CD4-positive, alpha-beta T cell treated with Interferon alpha-2 for 1 hour (primary cell): Measurements from ENCODE around the gene STAG3.
"Not testable (repeated sequence)": the region's sequence is repeated elsewhere in the genome, so short reads cannot be mapped to it uniquely, and the experiment has no call there.

Source experiments
- DNase-seq, 2 donors: peaks; one replicate each; pipeline ENCODE4 v3.0.0-alpha.2; 2020 to 2022

The STAG3 gene

GRCh38 chr7:100176096-100177044, 1.3 kb upstream of the STAG3 start:
- DNase-seq, result no peak

GRCh38 chr7:100180084-100180483, 2.4 kb downstream of the STAG3 start:
- DNase-seq, result not testable (repeated sequence)

GRCh38 chr7:100182616-100183015, 4.9 kb downstream of the STAG3 start:
- DNase-seq, result peak in 1 of 2 donors; percentile 61

- DNase-seq, result not testable (repeated sequence)
These were observed 5.4 kb downstream of the STAG3 start for GRCh38 chr7:100183090-100183489.

- no peak for DNase-seq
These were observed 8.0 kb downstream of the STAG3 start for GRCh38 chr7:100185726-100186125.

GRCh38 chr7:100189061-100189460, 11.3 kb downstream of the STAG3 start:
- no peak for DNase-seq

GRCh38 chr7:100190048-100190711, 12.5 kb downstream of the STAG3 start:
- DNase-seq, result peak in 1 of 2 donors; percentile 77

GRCh38 chr7:100191775-100192174, 14.1 kb downstream of the STAG3 start:
- DNase-seq, result no peak

GRCh38 chr7:100192281-100192862, 14.7 kb downstream of the STAG3 start:
- peak in 1 of 2 donors; percentile 41 for DNase-seq

- no peak for DNase-seq
These were observed 15.3 kb downstream of the STAG3 start for GRCh38 chr7:100192969-100193368.

GRCh38 chr7:100195222-100195621, 17.5 kb downstream of the STAG3 start:
- no peak for DNase-seq

- DNase-seq, result not testable (repeated sequence)
These were observed 18.2 kb downstream of the STAG3 start for GRCh38 chr7:100195901-100196322.

- no peak for DNase-seq
These were observed 20.5 kb downstream of the STAG3 start for GRCh38 chr7:100198266-100198665.

GRCh38 chr7:100200693-100201092, 23.0 kb downstream of the STAG3 start:
- no peak for DNase-seq

- no peak for DNase-seq
These were observed 26.7 kb downstream of the STAG3 start for GRCh38 chr7:100204454-100204853.

- DNase-seq, result peak in 1 of 2 donors; percentile 65
These were observed 31.2 kb downstream of the STAG3 start for GRCh38 chr7:100208911-100209408.

GRCh38 chr7:100209493-100209892, 31.8 kb downstream of the STAG3 start:
- DNase-seq, result no peak

- DNase-seq, result no peak
These were observed 33.1 kb downstream of the STAG3 start for GRCh38 chr7:100210805-100211204.

GRCh38 chr7:100211342-100211780, 33.6 kb downstream of the STAG3 start:
- peak; percentile 69 to 75 for DNase-seq

GRCh38 chr7:100212631-100213286, 35.0 kb downstream of the STAG3 start:
- DNase-seq, result no peak

GRCh38 chr7:100213672-100214071, 36.0 kb downstream of the STAG3 start:
- no peak for DNase-seq

GRCh38 chr7:100214356-100214755, 36.6 kb downstream of the STAG3 start:
- peak in 1 of 2 donors; percentile 13 for DNase-seq

GRCh38 chr7:100215895-100216294, 38.2 kb downstream of the STAG3 start:
- DNase-seq, result no peak
